Gastrocnemius medialis (tissue), 4 donors: ENCODE measurements around the gene ARPC5L.

Experiments
- CTCF ChIP-seq, 5 experiments: fragments of 450-650 bp in 3 of 5; fragments of 200-600 bp in 2 of 5; sonication (generic) in 2 of 5; IDR thresholded peaks in 4 of 5; conservative IDR thresholded peaks in 1 of 5; 1 replicate in 4 of 5; 2 replicates in 1 of 5; pipeline ENCODE4 v1.5.1; 2016 to 2019; ENCODE audit warnings: antibody characterized with exemption in 5 of 5, mild to moderate bottlenecking in 3 of 5, moderate library complexity in 3 of 5
- POLR2A ChIP-seq, 2 donors: fragments of 450-650 bp; IDR thresholded peaks; one replicate each; pipeline ENCODE4 v1.6.1; 2017; ENCODE audit warnings: antibody characterized with exemption in 2 of 2, mild to moderate bottlenecking in 2 of 2, moderate library complexity in 2 of 2

DNA sequence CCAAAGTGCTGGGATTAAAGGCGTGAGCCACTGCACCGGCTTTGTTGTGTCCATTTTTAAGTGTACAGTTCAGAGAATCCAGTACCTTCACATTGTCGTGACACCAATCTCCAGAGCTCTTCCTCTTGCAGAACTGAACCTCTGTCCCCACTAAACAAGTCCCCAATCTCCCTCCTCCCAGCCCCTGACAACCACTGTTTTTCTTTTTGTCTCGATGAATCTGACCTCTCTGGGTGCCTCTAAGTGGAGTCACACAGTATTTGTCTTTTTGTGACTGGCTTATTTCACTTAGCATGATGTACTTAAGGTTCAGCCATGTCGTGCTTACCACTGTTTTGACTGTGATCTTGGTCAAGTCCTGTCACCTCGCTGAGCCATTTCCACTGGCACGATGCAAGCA, 7.1 kb upstream of the ARPC5L start:
- TF ChIP-seq CTCF (IDR thresholded peaks at IDR 0.05 in 4 of 5, conservative IDR thresholded peaks at IDR 0.05 in 1 of 5) (no peak), POLR2A (IDR thresholded peaks at IDR 0.05) (no peak)
